Activated naive CD4-positive, alpha-beta T cell treated with anti-CD3 and anti-CD28 coated beads for 36 hours (primary cell): ENCODE measurements around the gene APH1B. TPM values are rescaled to one million over a fixed set of nuclear protein-coding genes. Genes with fewer than 3 reads are reported as not detected.

Source experiments
- total RNA-seq, 2 experiments: library from RNA; stranded (reverse); gene quantifications; one replicate each; pipeline ENCODE4 v1.2.3, GENCODE V29; 2021

Gene APH1B
- total RNA-seq, 2 experiments from 2014 or later: 6.7 to 8.6 TPM

Other genes starting within 250 kb of the APH1B start
- gene TPM1, start 234.9 kb upstream of the APH1B start, total RNA-seq: 10 to 100 TPM; 10.5 to 10.7 TPM
- gene LACTB, start 155.7 kb upstream of the APH1B start, total RNA-seq: 10 to 100 TPM; 18.3 to 18.7 TPM
- gene RPS27L, start 120.1 kb upstream of the APH1B start, total RNA-seq: 100 to 1,000 TPM; 220 to 222 TPM
- gene RAB8B, start 88.0 kb upstream of the APH1B start, total RNA-seq: 10 to 100 TPM; 91.5 to 93.1 TPM
- under 1 TPM in 1 of 2 experiments, not detected in 1; 0.12 TPM for gene CA12, start 104.2 kb downstream of the APH1B start, total RNA-seq
- 10 to 100 TPM; 49.9 to 52.2 TPM for gene USP3, start 227.0 kb downstream of the APH1B start, total RNA-seq